Activated CD8-positive, alpha-beta memory T cell treated with anti-CD3 and anti-CD28 coated beads, Interleukin-2, amount 50 U/mL, for 1 hour (primary cell): Measurements from ENCODE around the gene NRDC.
"Not testable (repeated sequence)": the region's sequence is repeated elsewhere in the genome, so short reads cannot be mapped to it uniquely, and the experiment has no call there.

Experiments used
- DNase-seq: peaks from one replicate; pipeline ENCODE4 v3.0.0-alpha.2; 2020; ENCODE audit errors: extremely low read depth

Gene NRDC

GRCh38 chr1:51878616-51879336 is at the start of gene NRDC:
Gene NRDC (minus strand): TSS chr1:51878727. CDS start chr1:51878615, 112 bp downstream.
- peak; percentile 100 for DNase-seq

- no peak for DNase-seq
These were observed 48.5 kb upstream of the NRDC start for GRCh38 chr1:51927029-51927428.

- no peak for DNase-seq
These were observed 47.8 kb upstream of the NRDC start for GRCh38 chr1:51926171-51926812.

GRCh38 chr1:51924455-51924854 is 45.9 kb upstream of the NRDC start:
- DNase-seq, result no peak

GRCh38 chr1:51922040-51922439 is 43.5 kb upstream of the NRDC start:
- DNase-seq, result no peak

GRCh38 chr1:51920130-51920529 is 41.6 kb upstream of the NRDC start:
- no peak for DNase-seq

GRCh38 chr1:51919684-51920083 is 41.2 kb upstream of the NRDC start:
- no peak for DNase-seq

GRCh38 chr1:51916587-51917405 is 38.3 kb upstream of the NRDC start:
- no peak for DNase-seq

- DNase-seq, result no peak
These were observed 37.4 kb upstream of the NRDC start for GRCh38 chr1:51915951-51916350.

- no peak for DNase-seq
These were observed 34.4 kb upstream of the NRDC start for GRCh38 chr1:51912881-51913280.

- DNase-seq, result no peak
These were observed 31.9 kb upstream of the NRDC start for GRCh38 chr1:51910221-51911000.

GRCh38 chr1:51908499-51908898 is 30.0 kb upstream of the NRDC start:
- DNase-seq, result no peak

GRCh38 chr1:51907079-51907702 is 28.7 kb upstream of the NRDC start:
- no peak for DNase-seq

GRCh38 chr1:51906306-51907078 is 28.0 kb upstream of the NRDC start:
- no peak for DNase-seq

GRCh38 chr1:51902456-51902855 is 23.9 kb upstream of the NRDC start:
- DNase-seq, result no peak

- no peak for DNase-seq
These were observed 22.6 kb upstream of the NRDC start for GRCh38 chr1:51901151-51901550.

- DNase-seq, result no peak
These were observed 20.5 kb upstream of the NRDC start for GRCh38 chr1:51899022-51899421.

- no peak for DNase-seq
These were observed 19.7 kb upstream of the NRDC start for GRCh38 chr1:51898090-51898734.

GRCh38 chr1:51897699-51898031 is 19.1 kb upstream of the NRDC start:
- DNase-seq, result no peak

GRCh38 chr1:51894748-51895147 is 16.2 kb upstream of the NRDC start:
- not testable (repeated sequence) for DNase-seq
